ENCODE measurements around the gene DIPK1A.

GRCh38 chr1:92820551-92820950 is 140.7 kb downstream of the DIPK1A start:
- TF ChIP-seq, protein P1, sequence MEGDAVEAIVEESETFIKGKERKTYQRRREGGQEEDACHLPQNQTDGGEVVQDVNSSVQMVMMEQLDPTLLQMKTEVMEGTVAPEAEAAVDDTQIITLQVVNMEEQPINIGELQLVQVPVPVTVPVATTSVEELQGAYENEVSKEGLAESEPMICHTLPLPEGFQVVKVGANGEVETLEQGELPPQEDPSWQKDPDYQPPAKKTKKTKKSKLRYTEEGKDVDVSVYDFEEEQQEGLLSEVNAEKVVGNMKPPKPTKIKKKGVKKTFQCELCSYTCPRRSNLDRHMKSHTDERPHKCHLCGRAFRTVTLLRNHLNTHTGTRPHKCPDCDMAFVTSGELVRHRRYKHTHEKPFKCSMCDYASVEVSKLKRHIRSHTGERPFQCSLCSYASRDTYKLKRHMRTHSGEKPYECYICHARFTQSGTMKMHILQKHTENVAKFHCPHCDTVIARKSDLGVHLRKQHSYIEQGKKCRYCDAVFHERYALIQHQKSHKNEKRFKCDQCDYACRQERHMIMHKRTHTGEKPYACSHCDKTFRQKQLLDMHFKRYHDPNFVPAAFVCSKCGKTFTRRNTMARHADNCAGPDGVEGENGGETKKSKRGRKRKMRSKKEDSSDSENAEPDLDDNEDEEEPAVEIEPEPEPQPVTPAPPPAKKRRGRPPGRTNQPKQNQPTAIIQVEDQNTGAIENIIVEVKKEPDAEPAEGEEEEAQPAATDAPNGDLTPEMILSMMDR (IDR thresholded peaks at IDR 0.05): no peak
- no peak for TF ChIP-seq TCF7L2 (IDR thresholded peaks at IDR 0.05; ENCODE audit: low read depth, low read length)
- no peak for TF ChIP-seq REST (IDR thresholded peaks at IDR 0.05; ENCODE audit: insufficient read depth in 1 of 2, low read depth in 2 of 2, low read length in 1 of 2)
- TF ChIP-seq SIN3A (IDR thresholded peaks at IDR 0.05; ENCODE audit: borderline replicate concordance, insufficient read depth, low read depth, low read length): no peak

Data from Panc1 (cell line).